ENCODE results near the gene TEAD4. TPM values are rescaled to one million over a fixed set of nuclear protein-coding genes. Genes with fewer than 3 reads are reported as not detected.

TEAD4 gene
- polyA plus RNA-seq, 1 experiment = 10.3 TPM

DNA sequence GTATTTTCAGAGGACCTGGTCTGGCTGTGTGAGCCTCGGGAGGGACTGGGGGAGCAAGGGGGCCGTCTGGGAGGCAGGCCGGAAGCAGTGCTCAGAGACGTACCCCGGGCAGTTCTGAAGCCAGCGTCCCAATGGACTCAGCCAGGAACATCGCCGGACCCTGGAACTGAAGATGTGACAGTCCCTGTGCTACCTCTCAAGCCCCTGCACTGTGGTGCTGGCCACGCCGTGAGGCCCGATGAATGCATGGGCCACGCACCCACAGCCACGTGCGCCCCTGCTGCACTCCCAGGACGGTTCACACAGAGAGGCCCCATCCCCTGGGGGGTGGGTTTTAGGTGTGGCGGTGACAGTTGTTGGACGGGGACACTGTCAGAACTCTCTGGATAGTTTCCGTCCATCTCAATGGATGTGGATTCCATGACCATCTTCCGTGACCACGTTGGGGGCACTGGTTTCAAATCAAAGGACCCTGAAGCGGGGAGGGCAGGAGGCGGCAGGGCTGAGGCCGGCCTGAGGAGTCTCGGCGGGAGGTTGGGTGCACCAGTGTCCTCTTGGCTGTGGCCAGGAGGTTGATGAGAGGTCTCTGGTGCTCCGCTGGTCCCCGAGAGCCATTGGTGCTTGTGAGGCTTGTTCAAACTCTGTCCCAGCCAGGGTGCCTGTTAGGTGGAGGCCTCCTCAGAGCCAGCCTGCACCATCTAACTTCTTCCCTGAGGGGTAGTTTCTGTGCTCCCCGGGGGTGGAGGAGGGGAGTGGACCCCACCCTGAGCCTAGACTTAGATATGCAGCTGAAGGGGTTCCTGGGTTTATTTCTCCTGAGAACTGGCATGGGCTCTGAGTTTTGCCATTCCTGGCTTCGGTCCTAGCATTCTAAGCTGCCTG is 81.7 kb downstream of the TEAD4 start:
- Histone ChIP-seq H3K4me3 (ENCODE audit: low read depth, low read length) (no peak overlapping the region), H3K27ac (ENCODE audit: low read depth, low read length) (no peak overlapping the region), H3K9me3 (ENCODE audit: control insufficient read depth, insufficient read depth, low read length) (no peaks in the 10 kb centered on the region), H3K27me3 (ENCODE audit: control insufficient read depth, insufficient read depth, low read length) (no peaks in the 10 kb centered on the region)
- no peak for DNase-seq (ENCODE audit: low read depth, low spot score)
- ChIA-PET CTCF (interaction anchor here (0.5 to 2.3 kb wide), 37 partner anchors 8 to 358 kb away, joined by 3 to 17 read pairs (median 4); partner anchors contain the start of gene NRIP2), POLR2A (no interaction called here)
- TF ChIP-seq, protein P1, sequence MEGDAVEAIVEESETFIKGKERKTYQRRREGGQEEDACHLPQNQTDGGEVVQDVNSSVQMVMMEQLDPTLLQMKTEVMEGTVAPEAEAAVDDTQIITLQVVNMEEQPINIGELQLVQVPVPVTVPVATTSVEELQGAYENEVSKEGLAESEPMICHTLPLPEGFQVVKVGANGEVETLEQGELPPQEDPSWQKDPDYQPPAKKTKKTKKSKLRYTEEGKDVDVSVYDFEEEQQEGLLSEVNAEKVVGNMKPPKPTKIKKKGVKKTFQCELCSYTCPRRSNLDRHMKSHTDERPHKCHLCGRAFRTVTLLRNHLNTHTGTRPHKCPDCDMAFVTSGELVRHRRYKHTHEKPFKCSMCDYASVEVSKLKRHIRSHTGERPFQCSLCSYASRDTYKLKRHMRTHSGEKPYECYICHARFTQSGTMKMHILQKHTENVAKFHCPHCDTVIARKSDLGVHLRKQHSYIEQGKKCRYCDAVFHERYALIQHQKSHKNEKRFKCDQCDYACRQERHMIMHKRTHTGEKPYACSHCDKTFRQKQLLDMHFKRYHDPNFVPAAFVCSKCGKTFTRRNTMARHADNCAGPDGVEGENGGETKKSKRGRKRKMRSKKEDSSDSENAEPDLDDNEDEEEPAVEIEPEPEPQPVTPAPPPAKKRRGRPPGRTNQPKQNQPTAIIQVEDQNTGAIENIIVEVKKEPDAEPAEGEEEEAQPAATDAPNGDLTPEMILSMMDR (IDR thresholded peaks at IDR 0.05; ENCODE audit: low read depth, low read length) = no peak

DNA sequence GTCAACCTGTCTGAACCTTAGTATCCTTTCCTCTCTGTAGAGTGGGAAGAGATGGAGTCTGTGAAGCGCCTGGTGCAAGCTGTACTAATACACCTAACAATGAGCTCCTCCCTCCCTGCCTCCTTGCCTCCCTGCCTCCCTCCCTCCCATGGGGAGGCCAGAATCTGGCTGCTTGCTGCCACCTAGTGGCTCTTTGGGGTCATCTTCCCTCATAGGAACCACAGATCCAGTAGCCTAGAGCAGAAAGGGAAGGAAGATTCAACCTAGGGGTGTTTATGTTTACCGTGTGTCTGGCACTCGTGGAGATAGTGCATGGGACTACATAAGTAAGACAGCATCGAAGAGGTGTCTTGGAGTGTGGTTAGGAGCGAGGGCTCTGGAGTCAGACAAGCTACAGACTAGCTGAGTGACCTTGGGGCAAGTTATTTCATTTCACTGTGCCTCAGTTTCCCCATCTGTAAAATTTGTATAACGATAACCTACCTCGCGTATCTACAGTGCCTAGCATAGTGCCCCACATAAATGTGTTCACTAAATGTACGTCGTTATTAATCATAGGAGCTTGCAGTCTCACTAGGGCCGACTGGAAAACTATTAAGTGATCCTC is 82.5 kb downstream of the TEAD4 start:
- CTCF ChIA-PET = interaction anchor here (0.6 to 2.3 kb wide), 35 partner anchors 9 to 358 kb away, joined by 3 to 17 read pairs (median 4); partner anchors contain the start of gene NRIP2
- no peaks in the 10 kb centered on the region for H3K27me3 ChIP-seq (ENCODE audit: control insufficient read depth, insufficient read depth, low read length)
- H3K27ac ChIP-seq (ENCODE audit: low read depth, low read length) = no peak overlapping the region
- TF ChIP-seq, protein P1 (IDR thresholded peaks at IDR 0.05; ENCODE audit: low read depth, low read length) = peak; percentile 76
- peak; percentile 38 for DNase-seq (ENCODE audit: low read depth, low spot score)
- H3K4me3 ChIP-seq (ENCODE audit: low read depth, low read length) = no peak overlapping the region
- POLR2A ChIA-PET = no interaction called here
- H3K9me3 ChIP-seq (ENCODE audit: control insufficient read depth, insufficient read depth, low read length) = no peaks in the 10 kb centered on the region

DNA sequence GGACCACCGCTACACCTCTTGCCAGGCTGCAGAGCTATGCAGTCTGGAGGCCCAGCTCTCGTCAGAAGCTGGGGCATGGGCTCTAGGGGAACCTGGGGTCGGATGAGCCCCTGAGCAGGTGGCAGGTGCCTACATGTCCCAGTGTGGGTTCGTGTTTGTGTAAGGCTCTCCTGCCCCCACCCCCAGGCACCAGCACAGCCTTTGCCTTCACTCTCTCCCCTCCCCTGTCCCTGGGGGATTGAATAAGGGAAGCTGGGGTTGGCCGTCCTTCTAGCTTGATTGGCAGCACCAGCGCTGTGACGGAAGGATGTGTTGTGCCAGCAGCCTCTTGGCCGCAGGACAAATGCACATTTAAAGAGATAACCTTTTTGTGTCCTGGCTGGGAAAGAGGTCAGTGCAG is 83.2 kb downstream of the TEAD4 start:
- POLR2A ChIA-PET = interaction anchor here (0.7 kb wide), 1 partner anchor 51 kb away, joined by 3 read pairs; no protein-coding TSS in a partner anchor
- Histone ChIP-seq H3K4me3 (ENCODE audit: low read depth, low read length) (no peak overlapping the region), H3K27ac (ENCODE audit: low read depth, low read length) (no peak overlapping the region), H3K9me3 (ENCODE audit: control insufficient read depth, insufficient read depth, low read length) (no peaks in the 10 kb centered on the region), H3K27me3 (ENCODE audit: control insufficient read depth, insufficient read depth, low read length) (no peaks in the 10 kb centered on the region)
- CTCF ChIA-PET = interaction anchor here (1.2 to 2.3 kb wide), 17 partner anchors 8 to 359 kb away, joined by 3 to 17 read pairs (median 6); partner anchors contain the start of gene NRIP2
- DNase-seq (ENCODE audit: low read depth, low spot score) = no peak
- TF ChIP-seq, protein P1 (IDR thresholded peaks at IDR 0.05; ENCODE audit: low read depth, low read length) = no peak

DNA sequence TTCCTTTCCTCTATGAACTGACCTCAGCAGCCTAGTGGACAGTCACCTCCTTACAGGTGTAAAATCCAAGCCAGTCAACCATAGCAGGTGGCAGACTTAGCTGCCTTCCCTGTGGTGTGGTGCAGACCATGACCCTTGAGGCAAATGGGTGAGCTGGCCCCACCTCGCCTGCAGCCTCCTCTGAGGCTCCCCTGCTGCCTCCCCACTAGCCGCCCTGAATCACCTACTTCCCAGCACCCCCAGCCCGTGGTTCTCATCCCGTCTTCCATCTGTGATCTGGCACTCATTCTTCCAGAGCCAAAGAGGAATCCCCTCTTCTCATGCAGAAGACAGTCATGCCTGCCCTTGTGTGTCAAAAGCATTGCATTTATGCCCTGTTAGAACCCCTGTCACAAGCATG is 83.6 kb downstream of the TEAD4 start:
- no peak overlapping the region for H3K27ac ChIP-seq (ENCODE audit: low read depth, low read length)
- no peak overlapping the region for H3K4me3 ChIP-seq (ENCODE audit: low read depth, low read length)
- no peaks in the 10 kb centered on the region for H3K9me3 ChIP-seq (ENCODE audit: control insufficient read depth, insufficient read depth, low read length)
- TF ChIP-seq, protein P1 (IDR thresholded peaks at IDR 0.05; ENCODE audit: low read depth, low read length) = no peak
- no peaks in the 10 kb centered on the region for H3K27me3 ChIP-seq (ENCODE audit: control insufficient read depth, insufficient read depth, low read length)
- DNase-seq (ENCODE audit: low read depth, low spot score) = no peak
- ChIA-PET POLR2A (interaction anchor here (0.7 kb wide), 1 partner anchor 51 kb away, joined by 3 read pairs; no protein-coding TSS in a partner anchor), CTCF (interaction anchor here (1.7 to 2.3 kb wide), 6 partner anchors 10 to 360 kb away, joined by 5 to 17 read pairs (median 12); no protein-coding TSS in a partner anchor)

All from AG04450 (cell line).